Omental fat pad (tissue), 4 donors: ENCODE measurements around the gene NPY4R. TPM values are rescaled to one million over a fixed set of nuclear protein-coding genes. Genes with fewer than 3 reads are reported as not detected.
"Not testable (repeated sequence)": the region's sequence is repeated elsewhere in the genome, so short reads cannot be mapped to it uniquely, and the experiment has no call there.

Experiments
- ATAC-seq: fragments of 150-250 bp; one replicate; pipeline ENCODE4 v1.9.1; 2016; ENCODE audit warnings: mild to moderate bottlenecking, moderate library complexity; ENCODE audit not compliant: low FRiP score
- DNase-seq: peaks from one replicate; pipeline ENCODE4 v3.0.0-alpha.2; 2019; ENCODE audit warnings: low spot score
- total RNA-seq, 4 donors: library from RNA; depleted of rRNA; stranded (reverse); fragments of >200 nt; gene quantifications; one replicate each; pipeline ENCODE4 v1.1.0, GENCODE V29; 2016

Gene NPY4R
- total RNA-seq, 4 donors from 2014 or later = 0.24 to 0.95 TPM; not detected in 2

DNA sequence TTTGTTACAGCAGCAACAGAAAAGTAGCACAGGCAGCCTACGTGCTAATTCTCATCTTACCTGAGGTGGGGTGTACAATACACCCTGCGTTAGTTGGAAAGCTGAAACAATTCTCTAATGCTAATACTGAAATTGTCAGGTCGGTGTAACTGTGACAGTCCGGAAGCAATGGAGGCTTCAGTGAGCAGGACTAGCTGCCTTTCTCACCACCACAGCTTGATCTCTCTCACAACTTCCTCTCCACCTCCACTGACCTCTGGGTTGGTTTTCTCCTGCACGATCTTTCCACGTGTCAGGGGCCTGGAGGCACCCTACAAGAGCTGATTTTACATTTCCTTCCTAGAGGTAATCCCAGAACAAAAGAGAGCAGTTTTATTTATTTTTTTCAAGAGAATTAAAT, 50.5 kb downstream of the NPY4R start:
- ATAC-seq, DNase-seq: not testable (repeated sequence)

DNA sequence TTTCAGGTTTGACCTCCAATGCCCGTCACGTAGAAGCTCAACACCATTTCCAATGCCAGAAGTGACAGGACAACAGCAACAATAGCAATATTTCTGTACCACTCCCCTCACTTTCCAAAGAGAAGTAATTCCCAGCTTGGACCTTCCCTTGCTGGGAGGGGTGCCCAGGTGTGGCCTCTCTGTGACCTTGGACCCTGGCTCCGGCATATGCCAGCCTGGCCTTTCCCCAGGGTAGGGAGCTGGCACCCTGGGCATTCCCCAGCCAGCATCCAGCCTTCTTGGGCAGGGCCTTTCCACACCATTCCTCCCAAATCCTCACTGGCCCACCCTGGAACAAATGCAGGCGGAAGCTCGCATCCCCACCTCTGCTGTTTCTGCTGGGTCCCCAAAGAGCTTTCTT, 53.1 kb downstream of the NPY4R start:
- not testable (repeated sequence) for ATAC-seq, DNase-seq

- not testable (repeated sequence) for DNase-seq, ATAC-seq
Observed at GRCh38 chr10:46411123-46411522, 54.6 kb downstream of the NPY4R start.

Other genes starting within 250 kb of the NPY4R start
- not detected for gene ANTXRL, start 179.0 kb downstream of the NPY4R start, total RNA-seq
- gene ANXA8L1, start 90.2 kb downstream of the NPY4R start, total RNA-seq = 100 to 1,000 TPM in 2 of 4 donors, 10 to 100 TPM in 1, 1 to 10 TPM in 1; 2.4 to 284 (median 86.8) TPM
- under 1 TPM in 2 of 4 donors, not detected in 2; 0.46 to 0.50 TPM for gene GPRIN2, start 90.7 kb upstream of the NPY4R start, total RNA-seq
- 1 to 10 TPM in 3 of 4 donors, under 1 TPM in 1; 0.65 to 9.6 (median 2.9) TPM for gene SYT15, start 113.2 kb upstream of the NPY4R start, total RNA-seq